Endothelial cell of umbilical vein (primary cell): ENCODE results near the gene TMEM87B. TPM values are rescaled to one million over a fixed set of nuclear protein-coding genes. Genes with fewer than 3 reads are reported as not detected.

Experiments used
- BruUV-seq: library from RNA; stranded (reverse); fragments of 400-500 nt; replicated peaks from 2 replicates; lab custom pipeline; 2021; lab: Mats Ljungman, UMichigan
- CTCF ChIA-PET: fragments of 300-600, 350-600 bp; sonication (Branson Sonifier 250); formaldehyde crosslinking; loops from one replicate; lab custom pipeline; 2021; ENCODE audit warnings: antibody characterized with exemption, inconsistent platforms; lab: Charles Lee
- POLR2A ChIA-PET: fragments of 300-600, 350-600 bp; sonication (Branson Sonifier 250); formaldehyde crosslinking; loops from one replicate; lab custom pipeline; 2021; ENCODE audit warnings: antibody characterized with exemption, inconsistent platforms; lab: Charles Lee
- DNase-seq: peaks from one replicate; pipeline ENCODE4 v3.0.0-alpha.2; 2011; ENCODE audit warnings: low read depth, low spot score
- FAIRE-seq: peaks from 2 replicates; lab custom pipeline; 2011; peaks lifted over from hg19 to GRCh38; lab: Jason Lieb, UNC
- H2AFZ ChIP-seq: 2 replicates; pipeline ENCODE4 v1.6.0; 2012; ENCODE audit warnings: low read depth, low read length, control low read depth, inconsistent platforms
- H3K27ac ChIP-seq: 2 replicates; pipeline ENCODE4 v1.5.1; 2011; ENCODE audit warnings: low read depth, mild to moderate bottlenecking, control low read depth, low read length, moderate library complexity; ENCODE audit not compliant: insufficient read depth
- H3K27me3 ChIP-seq, 2 experiments: 2 replicates each; pipeline versions ENCODE4 v1.6.0 to v1.6.1; 2011; ENCODE audit warnings: low read length in 2 of 2, mixed read lengths in 1 of 2; ENCODE audit not compliant: control insufficient read depth in 2 of 2, insufficient read depth in 2 of 2
- H3K36me3 ChIP-seq, 2 experiments: 2 replicates in 1 of 2; 3 replicates in 1 of 2; pipeline ENCODE4 v1.5.1; 2011; ENCODE audit warnings: low read length in 2 of 2, mild to moderate bottlenecking in 1 of 2, moderate library complexity in 1 of 2; ENCODE audit not compliant: control insufficient read depth in 2 of 2, insufficient read depth in 2 of 2; ENCODE audit errors: extremely low read depth in 1 of 2
- H3K4me1 ChIP-seq: 3 replicates; pipeline ENCODE4 v1.5.1; 2011; ENCODE audit warnings: mild to moderate bottlenecking, low read length; ENCODE audit not compliant: control insufficient read depth, insufficient read depth; ENCODE audit errors: extremely low read depth
- H3K4me2 ChIP-seq: 2 replicates; pipeline ENCODE4 v1.6.1; 2011; ENCODE audit warnings: low read length, control low read depth, mixed read lengths; ENCODE audit not compliant: insufficient read depth
- H3K4me3 ChIP-seq, 3 experiments: fragments of 200-600 bp in 1 of 3; sonication (generic), shearing (Covaris generic) in 1 of 3; replicated peaks in 1 of 3; 2 replicates each; pipeline ENCODE4 v1.5.1; 2011 to 2016; ENCODE audit warnings: control low read depth in 3 of 3, low read length in 3 of 3, mild to moderate bottlenecking in 2 of 3, inconsistent platforms in 1 of 3, low read depth in 1 of 3, moderate library complexity in 1 of 3; ENCODE audit not compliant: insufficient read depth in 1 of 3
- H3K79me2 ChIP-seq: 2 replicates; pipeline ENCODE4 v1.6.0; 2012; ENCODE audit warnings: low read length, inconsistent platforms; ENCODE audit not compliant: control insufficient read depth, insufficient read depth
- H3K9ac ChIP-seq: replicated peaks from 2 replicates; pipeline ENCODE3; 2011; ENCODE audit warnings: low read length, control low read depth; ENCODE audit not compliant: insufficient read depth; ENCODE audit errors: extremely low read depth
- H3K9me1 ChIP-seq: replicated peaks from 3 replicates; pipeline ENCODE4 v1.6.0; 2011; ENCODE audit warnings: mild to moderate bottlenecking, low read length; ENCODE audit not compliant: control insufficient read depth, insufficient read depth; ENCODE audit errors: extremely low read depth
- H3K9me3 ChIP-seq: replicated peaks from 2 replicates; pipeline ENCODE4 v1.5.1; 2012; ENCODE audit warnings: low read length, inconsistent platforms; ENCODE audit not compliant: control insufficient read depth, insufficient read depth
- H4K20me1 ChIP-seq: replicated peaks from 2 replicates; pipeline ENCODE3; 2011; ENCODE audit warnings: mild to moderate bottlenecking, low read length; ENCODE audit not compliant: control insufficient read depth, insufficient read depth; ENCODE audit errors: extremely low read depth
- EZH2 ChIP-seq: IDR thresholded peaks from 2 replicates; pipeline ENCODE4 v1.6.1; 2012; ENCODE audit warnings: borderline replicate concordance, low read depth, mild to moderate bottlenecking, moderate library complexity, low read length, inconsistent platforms; ENCODE audit not compliant: severe bottlenecking
- FOS ChIP-seq: IDR thresholded peaks from 2 replicates; pipeline ENCODE4 v1.6.1; 2011; ENCODE audit warnings: mild to moderate bottlenecking, low read length, moderate library complexity, borderline replicate concordance; ENCODE audit not compliant: insufficient read depth
- GATA2 ChIP-seq: IDR thresholded peaks from 2 replicates; pipeline ENCODE4 v1.7.0; 2011; ENCODE audit warnings: low read depth, mild to moderate bottlenecking, moderate library complexity, mixed read lengths, low read length; ENCODE audit not compliant: insufficient read length, insufficient read depth
- JUN ChIP-seq: IDR thresholded peaks from 2 replicates; pipeline ENCODE4 v1.6.1; 2011; ENCODE audit warnings: borderline replicate concordance, low read depth; ENCODE audit not compliant: insufficient read length, insufficient read depth
- MYC ChIP-seq: IDR thresholded peaks from one replicate; pipeline ENCODE4 v1.6.1; 2011; ENCODE audit warnings: mild to moderate bottlenecking, low read depth, low read length
- POLR2A ChIP-seq: IDR thresholded peaks from 2 replicates; pipeline ENCODE4 v1.6.1; 2012; ENCODE audit warnings: low read depth, mild to moderate bottlenecking, control low read depth, low read length
- POLR2AphosphoS5 ChIP-seq: IDR thresholded peaks from 2 replicates; pipeline ENCODE4 v1.6.1; 2012; ENCODE audit warnings: low read depth, mild to moderate bottlenecking, control low read depth, low read length, moderate library complexity; ENCODE audit not compliant: insufficient read depth
- dilution Hi-C: fragments of 300-500 bp; cut with MboI; formaldehyde crosslinking; loops from one replicate; pipeline ENCODE4 v1.15.0; 2019; ENCODE audit warnings: low sequenced_read_pairs; ENCODE audit not compliant: extremely low pct_ligation_motif_present
- intact Hi-C: fragments of 100-400 bp; cut with micrococcal nuclease; formaldehyde crosslinking; loops from one replicate; pipeline ENCODE4 v1.10.0; 2022
- polyA plus RNA-seq, 4 experiments: library from polyadenylated mRNA; depleted of rRNA in 3 of 4; stranded (reverse) in 3 of 4; unstranded in 1 of 4; fragments of >200 nt; gene quantifications; 2 replicates each; pipeline versions ENCODE4 v1.2.1 to v1.2.3, GENCODE V29; 2011 to 2012; ENCODE audit warnings: missing spikeins in 1 of 4
- total RNA-seq: library from RNA; stranded (reverse); gene quantifications from 2 replicates; pipeline ENCODE4 v1.2.3, GENCODE V29; 2021
- TF ChIP-seq, protein P1 (sequence below): IDR thresholded peaks from 2 replicates; pipeline ENCODE4 v1.6.1; 2011; ENCODE audit not compliant: insufficient read depth, insufficient read length
- TF ChIP-seq, protein P2 (sequence below), 2 donors: IDR thresholded peaks; 1 replicate in 1 of 2; 2 replicates in 1 of 2; pipeline ENCODE4 v1.5.1; 2011; ENCODE audit warnings: low read length in 2 of 2, mild to moderate bottlenecking in 2 of 2, moderate library complexity in 2 of 2, control low read depth in 1 of 2, inconsistent platforms in 1 of 2, low read depth in 1 of 2; ENCODE audit not compliant: insufficient read depth in 1 of 2; ENCODE audit errors: extremely low read depth in 1 of 2

TMEM87B gene
- total and polyA plus RNA-seq, 2 donors (not counting 3 experiments of a cell fraction or from before 2014, with no cell fraction given) = 17.6 to 21.5 TPM

DNA sequence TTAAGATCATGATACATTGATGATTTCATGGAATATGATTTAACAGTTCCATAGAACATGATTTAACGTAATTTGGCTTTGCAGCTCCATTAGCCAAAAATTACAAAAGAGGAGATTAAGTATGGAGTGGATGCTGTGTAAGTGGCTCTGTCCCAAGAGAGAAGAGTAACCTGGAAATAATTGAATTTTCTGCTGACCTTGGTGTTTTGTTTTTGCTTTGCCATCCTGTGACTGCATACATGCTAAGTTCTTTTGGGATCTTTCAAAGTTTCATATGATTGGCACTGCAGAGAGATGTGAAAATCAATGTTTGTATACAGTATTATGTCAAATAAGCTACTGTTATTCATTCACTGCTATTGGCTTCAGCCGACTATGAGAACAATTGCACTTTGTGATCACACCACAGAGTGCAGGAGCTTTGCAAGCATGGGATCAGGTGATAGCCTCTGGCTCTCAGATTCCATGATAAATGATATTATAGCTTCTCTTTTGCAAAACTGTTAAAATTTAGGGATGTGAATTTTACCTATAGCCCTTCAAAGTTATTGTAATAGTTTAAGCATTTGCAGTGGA lies 46.1 kb upstream of the TMEM87B start:
- FAIRE-seq = no peak
- TF ChIP-seq FOS (no peak), MYC (no peak), JUN (no peak), EZH2 (no peak), GATA2 (no peak)
- TF ChIP-seq, protein P1, sequence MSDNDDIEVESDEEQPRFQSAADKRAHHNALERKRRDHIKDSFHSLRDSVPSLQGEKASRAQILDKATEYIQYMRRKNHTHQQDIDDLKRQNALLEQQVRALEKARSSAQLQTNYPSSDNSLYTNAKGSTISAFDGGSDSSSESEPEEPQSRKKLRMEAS = no peak

DNA sequence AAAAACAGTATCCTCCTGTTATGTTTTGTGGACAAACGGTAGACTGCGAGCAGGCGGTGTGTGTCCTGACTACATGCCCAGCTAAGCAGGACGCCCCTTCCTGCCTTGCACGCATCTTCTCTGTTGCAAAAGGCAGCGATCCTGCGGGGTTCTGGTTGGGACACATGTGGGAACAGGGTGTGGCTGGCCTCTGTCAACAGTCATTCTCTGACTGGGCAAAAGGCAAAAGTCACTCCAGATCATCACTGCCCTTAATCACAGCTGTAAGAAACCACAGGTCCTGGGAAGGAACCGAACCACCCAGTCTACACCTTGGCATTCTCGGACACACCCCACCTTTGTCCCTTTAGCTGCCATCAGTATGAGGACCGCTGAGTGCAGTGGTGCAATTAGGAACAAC lies 44.3 kb upstream of the TMEM87B start:
- H2AFZ ChIP-seq = no peak overlapping the region
- no peak overlapping the region for H3K4me3 ChIP-seq
- POLR2A ChIA-PET = no interaction called here
- no TSS peak for BruUV-seq
- H3K79me2 ChIP-seq = no peaks in the 10 kb centered on the region
- intact Hi-C loops = no loop called here
- DNase-seq (no peak), FAIRE-seq (no peak)
- peaks cover 8 to 28% of the 10 kb centered on the region in 2 experiments for H3K36me3 ChIP-seq
- no peak overlapping the region for H3K9ac ChIP-seq
- H3K9me1 ChIP-seq = no peaks in the 10 kb centered on the region
- no peaks in the 10 kb centered on the region for H3K27me3 ChIP-seq
- peaks cover 7% of the 10 kb centered on the region for H3K4me1 ChIP-seq
- H3K27ac ChIP-seq = no peak overlapping the region
- no peaks in the 10 kb centered on the region for H3K9me3 ChIP-seq
- H3K4me2 ChIP-seq = no peak overlapping the region
- TF ChIP-seq, protein P2, sequence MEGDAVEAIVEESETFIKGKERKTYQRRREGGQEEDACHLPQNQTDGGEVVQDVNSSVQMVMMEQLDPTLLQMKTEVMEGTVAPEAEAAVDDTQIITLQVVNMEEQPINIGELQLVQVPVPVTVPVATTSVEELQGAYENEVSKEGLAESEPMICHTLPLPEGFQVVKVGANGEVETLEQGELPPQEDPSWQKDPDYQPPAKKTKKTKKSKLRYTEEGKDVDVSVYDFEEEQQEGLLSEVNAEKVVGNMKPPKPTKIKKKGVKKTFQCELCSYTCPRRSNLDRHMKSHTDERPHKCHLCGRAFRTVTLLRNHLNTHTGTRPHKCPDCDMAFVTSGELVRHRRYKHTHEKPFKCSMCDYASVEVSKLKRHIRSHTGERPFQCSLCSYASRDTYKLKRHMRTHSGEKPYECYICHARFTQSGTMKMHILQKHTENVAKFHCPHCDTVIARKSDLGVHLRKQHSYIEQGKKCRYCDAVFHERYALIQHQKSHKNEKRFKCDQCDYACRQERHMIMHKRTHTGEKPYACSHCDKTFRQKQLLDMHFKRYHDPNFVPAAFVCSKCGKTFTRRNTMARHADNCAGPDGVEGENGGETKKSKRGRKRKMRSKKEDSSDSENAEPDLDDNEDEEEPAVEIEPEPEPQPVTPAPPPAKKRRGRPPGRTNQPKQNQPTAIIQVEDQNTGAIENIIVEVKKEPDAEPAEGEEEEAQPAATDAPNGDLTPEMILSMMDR (IDR thresholded peaks at IDR 0.05; ENCODE audit: extremely low read depth in 1 of 2, insufficient read depth in 1 of 2, low read depth in 1 of 2, low read length in 2 of 2) = no peak
- no peak for TF ChIP-seq EZH2
- TF ChIP-seq GATA2 = no peak
- no peak for TF ChIP-seq FOS
- TF ChIP-seq POLR2A = no peak
- TF ChIP-seq, protein P1 = no peak
- TF ChIP-seq MYC = no peak
- TF ChIP-seq POLR2AphosphoS5 = no peak
- TF ChIP-seq JUN = no peak
- dilution Hi-C loops = no loop called here
- no peaks in the 10 kb centered on the region for H4K20me1 ChIP-seq
- CTCF ChIA-PET = no interaction called here

More for the DNA sequence above, 46.1 kb upstream of the TMEM87B start:
- no peak overlapping the region for H3K9ac ChIP-seq
- DNase-seq = no peak
- dilution Hi-C loops = no loop called here
- no peak overlapping the region for H2AFZ ChIP-seq
- H3K36me3 ChIP-seq = peaks cover 8 to 28% of the 10 kb centered on the region in 2 experiments
- no peaks in the 10 kb centered on the region for H3K4me1 ChIP-seq
- H3K4me2 ChIP-seq = no peak overlapping the region
- POLR2A ChIA-PET = no interaction called here
- H3K9me3 ChIP-seq = no peaks in the 10 kb centered on the region
- CTCF ChIA-PET = no interaction called here
- no TSS peak for BruUV-seq
- no peaks in the 10 kb centered on the region for H3K27me3 ChIP-seq
- intact Hi-C loops = no loop called here
- H3K79me2 ChIP-seq = no peaks in the 10 kb centered on the region
- H3K4me3 ChIP-seq = no peak overlapping the region
- H3K9me1 ChIP-seq = no peaks in the 10 kb centered on the region
- no peaks in the 10 kb centered on the region for H4K20me1 ChIP-seq
- no peak overlapping the region for H3K27ac ChIP-seq
